Stimulated activated CD8-positive, alpha-beta memory T cell treated with anti-CD3 and anti-CD28 coated beads, Interleukin-15, amount 100 ng/mL, for 48 hours (primary cell): Measurements from ENCODE around the gene IGLL5.

Experiments used
- DNase-seq, 2 donors: peaks; one replicate each; pipeline ENCODE4 v3.0.0-alpha.2; 2020; ENCODE audit warnings: low read depth in 2 of 2

Gene IGLL5

DNA sequence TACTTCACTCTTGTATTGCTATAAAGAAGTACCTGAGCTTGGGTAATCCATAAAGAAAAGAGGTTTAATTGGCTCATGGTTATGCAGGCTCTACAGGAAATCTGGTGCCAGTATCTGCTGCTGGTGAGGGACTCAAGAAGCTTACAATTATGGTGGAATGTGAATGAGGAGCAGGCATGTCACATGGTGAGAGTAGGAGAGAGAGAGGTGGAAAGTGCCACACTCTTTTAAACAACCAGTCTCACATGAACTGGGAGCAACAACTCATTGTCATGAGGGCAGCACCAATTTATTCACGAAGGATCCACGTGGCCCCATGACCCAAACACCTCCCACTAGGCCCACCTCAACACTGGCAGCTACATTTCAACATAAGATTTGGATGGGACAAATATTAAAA is 24.6 kb upstream of the IGLL5 start:
- DNase-seq, result no peak

DNA sequence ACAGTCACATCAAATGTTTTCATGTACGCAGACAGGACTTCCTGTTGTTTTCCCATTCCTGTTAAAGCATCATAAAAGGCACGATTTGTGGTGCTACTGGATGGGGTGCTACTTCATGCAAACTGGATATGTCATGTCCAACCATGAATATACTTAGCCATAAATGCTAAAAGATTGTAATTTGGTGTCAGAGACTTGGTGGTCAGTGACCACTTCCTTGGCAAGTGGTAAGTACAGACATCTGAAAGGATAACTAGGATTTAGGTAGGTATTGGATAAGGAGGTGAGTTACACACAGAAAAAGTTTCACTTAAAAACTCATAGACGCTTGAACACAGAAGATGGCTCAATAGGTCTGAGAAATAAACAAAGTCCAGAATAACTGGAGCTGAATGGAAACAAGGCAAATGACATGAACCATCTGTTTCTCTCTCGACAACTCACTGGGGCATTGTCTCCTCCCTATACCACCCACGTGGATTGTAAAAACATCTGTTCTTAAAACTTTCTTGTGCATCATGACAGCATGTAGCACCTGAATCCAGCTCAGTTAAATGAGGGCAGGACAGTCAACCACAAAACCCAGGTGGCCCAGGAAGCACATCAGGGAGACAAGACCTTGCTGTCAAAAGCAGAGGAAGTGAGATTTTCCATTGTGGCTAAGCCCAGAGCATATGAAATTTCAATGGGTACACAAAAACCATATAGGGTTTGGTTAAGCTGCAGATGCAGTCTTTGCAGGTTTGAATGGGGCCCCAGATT is 22.1 kb upstream of the IGLL5 start:
- peak; percentile 27 to 40 for DNase-seq

DNA sequence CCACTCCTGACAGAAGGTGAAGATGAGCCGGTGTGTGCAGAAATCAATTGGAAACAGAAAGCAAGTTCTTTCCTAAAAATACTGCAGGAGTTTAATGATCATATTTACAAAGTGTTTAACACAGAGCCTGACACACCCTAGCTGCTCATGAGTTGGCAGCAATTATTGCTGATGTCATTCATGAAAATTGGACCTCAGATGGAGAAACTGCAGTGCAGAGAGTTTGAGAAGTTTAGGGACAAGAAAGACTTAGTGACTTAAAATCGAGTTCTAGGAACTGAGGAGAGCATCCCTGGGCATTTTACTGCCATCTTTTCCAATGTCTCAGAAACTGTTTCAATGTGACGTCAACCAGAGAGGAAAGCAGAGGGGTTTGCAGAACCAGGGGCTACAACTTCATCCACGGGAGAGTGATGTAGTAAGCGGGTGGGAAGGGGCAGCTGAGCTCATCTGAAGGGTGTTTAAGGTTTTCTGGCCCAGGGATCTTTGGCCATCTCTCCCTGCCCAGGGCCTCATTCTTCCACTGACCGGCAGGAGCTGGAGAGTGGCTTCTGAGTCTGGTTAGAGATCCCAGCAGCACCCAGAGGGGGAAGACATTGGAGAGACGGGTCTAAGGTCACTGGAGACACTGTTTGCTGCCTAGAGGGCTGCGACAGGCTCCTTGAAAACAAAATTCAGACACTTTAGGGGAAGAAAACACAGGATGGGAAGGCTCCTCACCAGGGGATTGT is 21.1 kb upstream of the IGLL5 start:
- DNase-seq, result no peak

DNA sequence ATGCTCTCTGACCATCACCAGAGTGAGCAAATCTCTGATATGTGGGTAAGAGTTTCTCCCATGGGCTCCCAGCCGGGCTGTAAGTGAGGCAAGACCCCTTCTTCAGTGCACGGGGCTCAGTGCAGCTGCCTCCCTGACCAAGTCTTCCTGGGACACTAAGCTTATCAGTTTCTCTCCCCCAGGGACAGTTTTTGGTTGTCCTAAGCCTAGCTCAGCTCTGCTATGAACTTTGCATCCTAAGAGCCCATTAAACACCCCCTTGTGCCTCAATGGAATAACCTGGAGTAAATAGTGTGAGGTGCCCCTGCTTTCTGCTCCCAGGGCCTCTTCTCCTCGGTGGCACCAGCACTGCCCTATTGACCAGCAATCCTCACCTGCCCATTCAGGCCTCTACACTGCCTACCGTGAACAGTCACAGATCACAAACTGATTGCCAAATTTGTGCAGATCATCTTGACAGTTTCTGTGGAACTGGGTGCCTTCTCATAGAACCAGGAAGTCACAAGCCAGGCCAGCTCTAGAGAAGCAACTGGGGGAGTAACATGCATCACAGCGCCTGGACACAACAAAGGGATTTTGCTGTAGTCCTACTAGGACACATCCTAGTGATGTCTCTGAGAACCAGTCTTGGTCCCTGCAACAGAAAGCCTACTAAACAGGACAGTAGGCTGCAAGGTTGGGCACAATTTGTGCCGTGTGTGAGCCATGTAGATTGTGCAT is 19.5 kb upstream of the IGLL5 start:
- no peak for DNase-seq

DNA sequence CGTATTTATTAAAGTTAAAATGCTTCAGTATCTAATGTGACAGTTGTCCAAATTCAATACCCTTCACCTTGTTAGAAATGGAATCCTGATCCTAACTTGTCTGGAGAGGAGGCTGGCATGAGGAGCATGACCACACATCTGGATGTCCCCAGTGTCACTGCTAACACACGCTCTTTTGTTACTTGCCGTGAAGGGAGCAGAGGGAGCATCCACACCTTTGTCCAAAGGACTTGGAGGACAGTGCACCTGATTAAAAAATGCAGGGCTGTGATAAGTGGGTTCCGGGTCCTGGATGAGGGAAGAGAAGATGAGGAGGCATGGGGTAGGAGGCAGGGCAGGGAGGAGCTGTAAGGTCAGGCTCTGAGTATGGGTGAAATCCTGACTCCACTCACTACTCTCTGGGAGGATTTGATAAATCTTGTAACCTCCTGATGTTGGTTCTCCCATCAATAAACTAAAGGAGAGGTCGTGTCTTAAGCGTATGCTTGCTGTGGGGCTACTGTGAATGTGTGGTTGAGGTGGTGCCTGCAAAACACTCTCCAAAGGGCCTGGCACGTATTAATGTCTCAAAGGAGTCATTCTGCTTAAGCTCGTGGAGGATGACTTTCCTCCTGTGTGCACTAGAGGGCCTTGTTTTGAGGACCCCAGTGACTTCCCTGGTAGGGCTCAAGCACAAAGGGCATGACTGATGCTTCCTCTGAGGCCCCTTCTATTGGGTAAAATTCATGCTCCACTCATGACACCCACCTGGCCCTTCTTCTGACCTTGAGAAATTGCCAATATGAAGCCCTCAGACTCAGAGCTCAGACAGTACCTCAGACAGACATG is 16.8 kb upstream of the IGLL5 start:
- no peak for DNase-seq

DNA sequence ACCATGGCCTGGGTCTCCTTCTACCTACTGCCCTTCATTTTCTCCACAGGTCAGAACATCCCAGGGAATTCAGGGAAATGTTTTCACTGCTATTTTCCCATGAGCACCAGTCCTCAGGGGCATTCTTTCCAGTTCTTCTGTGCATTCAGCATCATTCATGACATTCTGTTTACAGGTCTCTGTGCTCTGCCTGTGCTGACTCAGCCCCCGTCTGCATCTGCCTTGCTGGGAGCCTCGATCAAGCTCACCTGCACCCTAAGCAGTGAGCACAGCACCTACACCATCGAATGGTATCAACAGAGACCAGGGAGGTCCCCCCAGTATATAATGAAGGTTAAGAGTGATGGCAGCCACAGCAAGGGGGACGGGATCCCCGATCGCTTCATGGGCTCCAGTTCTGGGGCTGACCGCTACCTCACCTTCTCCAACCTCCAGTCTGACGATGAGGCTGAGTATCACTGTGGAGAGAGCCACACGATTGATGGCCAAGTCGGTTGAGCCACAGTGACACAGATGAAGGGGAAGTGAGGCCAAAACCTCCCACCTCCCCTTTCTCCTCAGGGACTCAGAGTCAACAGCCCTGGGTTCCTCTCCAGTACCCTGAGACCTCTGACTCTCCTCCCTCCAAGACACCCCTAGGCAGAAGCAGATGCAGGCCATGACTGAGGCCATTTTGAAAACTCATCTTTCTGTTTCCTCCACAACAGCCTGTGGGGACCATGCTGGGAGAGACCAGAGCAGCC is 15.9 kb upstream of the IGLL5 start:
- DNase-seq, result no peak

DNA sequence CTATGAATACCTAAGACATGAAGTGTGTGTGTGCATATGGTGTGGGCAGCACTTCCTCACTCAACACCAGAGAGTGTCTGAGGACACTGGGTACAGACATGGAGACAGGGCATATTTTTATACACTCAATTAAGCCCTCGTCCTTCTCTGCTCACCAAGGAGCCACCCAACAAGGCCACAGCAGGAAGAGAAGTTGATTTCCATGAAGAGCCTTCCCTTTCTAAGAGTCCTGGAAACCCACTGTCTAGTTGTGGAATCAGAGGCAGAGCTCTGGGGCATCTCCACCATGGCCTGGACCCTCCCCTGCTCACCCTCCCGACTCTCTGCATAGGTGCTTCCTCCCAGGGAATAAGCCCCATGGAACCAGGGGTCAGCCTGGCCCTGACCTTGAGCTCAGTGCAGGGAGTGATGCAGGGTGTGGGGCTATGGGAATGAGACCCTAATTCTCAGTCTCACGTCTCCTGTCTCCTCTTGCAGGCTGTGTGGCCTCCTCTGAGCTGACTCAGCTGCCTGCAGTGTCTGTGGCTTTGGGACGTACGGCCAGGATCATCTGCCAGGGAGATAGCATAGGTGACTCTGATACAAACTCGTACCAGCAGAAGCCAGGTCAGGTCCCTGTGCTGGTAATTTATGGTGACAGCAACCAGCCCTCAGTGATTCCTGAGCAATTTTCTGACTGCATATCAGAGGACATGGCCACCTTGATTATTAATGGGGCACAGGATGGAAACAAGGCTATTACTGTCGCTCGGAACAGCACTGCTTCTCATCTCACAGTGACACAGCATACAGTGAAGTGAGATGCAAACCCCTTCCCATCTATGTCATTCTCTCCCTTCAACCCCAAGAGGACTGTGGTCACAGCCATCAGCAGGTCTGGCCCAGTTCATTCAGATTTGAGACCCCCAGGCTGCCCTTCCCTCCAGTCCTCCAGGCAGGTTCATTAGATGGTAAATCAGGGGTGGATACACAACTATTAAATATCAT is 14.6 kb upstream of the IGLL5 start:
- no peak for DNase-seq

DNA sequence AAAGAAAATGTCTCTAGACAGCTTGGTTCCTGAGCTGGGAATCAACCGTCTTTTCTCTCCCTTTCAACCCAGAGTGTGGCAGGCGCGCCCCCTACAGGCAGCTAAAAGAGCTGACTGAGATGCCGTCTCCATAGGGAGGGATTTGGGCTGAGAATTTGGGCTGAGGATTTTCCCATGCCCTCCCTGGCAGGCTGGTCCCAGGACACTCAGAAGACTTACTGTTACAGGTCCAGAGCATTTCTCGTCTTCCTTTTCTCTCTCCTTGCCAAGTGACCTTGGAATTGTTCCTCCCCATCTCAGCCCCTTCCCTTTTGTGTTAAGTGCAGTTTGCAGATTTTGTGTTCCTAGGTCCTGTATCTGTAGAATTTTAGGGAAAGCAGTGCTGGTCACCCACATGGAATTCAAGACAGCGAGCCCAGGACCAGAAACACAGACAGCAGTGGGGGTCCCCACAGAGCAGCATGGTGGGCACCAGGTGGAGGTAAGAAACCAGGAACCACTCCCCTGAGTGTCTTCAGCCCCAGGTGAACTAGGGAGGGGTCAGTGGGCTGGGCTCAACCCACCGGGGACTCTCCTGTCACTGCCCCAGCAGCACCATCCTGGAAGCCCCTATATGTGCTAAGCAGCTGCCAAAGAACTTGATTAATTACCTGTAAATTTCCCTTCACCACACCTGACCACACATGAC is 9.9 kb upstream of the IGLL5 start:
- peak; percentile 30 to 43 for DNase-seq

DNA sequence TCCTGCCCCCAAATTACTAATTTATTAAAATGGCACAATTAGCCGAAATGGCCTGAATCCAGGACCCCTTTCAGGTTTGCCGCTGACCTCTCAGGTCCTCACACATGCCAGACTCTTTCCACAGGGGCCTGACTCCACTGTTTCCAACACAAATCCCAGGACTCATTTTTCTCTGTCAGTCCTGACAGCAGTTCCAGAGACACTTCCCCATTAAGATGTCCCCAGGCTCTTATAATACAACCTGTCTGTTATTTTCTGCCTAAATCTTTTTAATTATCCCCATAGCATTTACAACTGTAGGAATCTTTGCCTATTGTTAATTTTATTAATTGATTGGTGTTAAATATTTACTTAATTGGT is 9.4 kb upstream of the IGLL5 start:
- DNase-seq, result no peak

DNA sequence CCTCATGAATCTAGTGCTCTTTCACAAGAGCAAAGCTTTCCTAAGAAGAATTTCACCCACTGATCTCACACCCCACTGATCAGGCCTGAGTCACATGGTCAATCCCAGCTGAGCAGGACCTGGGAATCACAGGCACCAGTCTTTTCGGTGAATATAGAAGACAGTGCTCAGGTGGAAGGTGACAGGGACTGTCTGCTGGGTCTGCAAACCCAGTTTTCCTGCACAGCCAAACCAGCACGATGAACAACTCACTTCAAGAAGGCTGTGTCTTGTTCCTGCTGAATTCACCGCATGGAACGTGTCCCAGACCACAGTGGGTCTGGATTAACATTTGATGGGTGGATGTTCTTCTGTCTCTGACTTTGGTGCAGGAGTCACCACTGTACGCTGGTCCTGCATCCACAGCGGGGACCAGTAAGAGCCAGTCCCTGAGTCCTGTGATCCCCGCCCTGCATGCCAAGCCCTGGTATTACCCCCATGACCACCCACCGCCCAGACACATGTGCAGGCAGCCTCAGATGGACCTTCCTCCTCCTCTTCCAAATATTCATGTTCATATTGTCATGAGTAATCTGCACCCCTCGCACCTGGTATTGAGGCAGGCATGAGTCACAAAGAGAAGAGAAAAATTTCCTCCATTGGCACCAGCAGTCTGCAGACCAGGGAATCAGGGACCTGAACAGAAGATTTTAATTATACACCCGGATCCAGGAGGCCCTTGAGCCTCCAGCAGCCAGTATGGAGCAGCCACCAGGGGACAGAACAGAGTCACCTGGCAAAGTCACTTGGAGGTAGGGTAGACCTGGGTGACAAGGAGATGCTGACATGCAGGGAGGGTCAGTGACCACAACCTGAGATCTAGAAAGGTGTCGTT is 8.6 kb upstream of the IGLL5 start:
- no peak for DNase-seq

DNA sequence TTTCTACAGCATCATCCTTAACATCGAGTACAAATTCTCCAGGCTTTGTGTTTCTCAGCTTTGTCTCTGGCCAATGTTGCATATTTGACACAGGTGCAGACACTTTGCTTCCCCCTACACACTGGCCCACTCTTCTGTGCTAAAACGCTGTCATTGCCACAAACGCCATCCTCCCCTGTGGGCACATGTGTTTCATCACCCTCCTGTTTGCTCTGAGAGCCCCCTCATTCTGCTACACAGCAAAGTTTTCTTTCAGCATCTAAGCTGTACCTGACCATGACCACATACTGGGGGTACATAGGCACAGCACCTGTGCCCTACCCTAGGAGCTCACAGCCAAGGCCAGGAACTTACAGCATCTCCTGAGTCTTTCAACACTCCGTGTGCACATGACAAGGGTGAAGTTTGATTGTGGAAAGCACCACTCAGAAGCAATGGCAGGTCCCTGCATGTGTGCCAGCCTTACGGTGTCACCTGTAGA is 7.9 kb upstream of the IGLL5 start:
- DNase-seq, result no peak

DNA sequence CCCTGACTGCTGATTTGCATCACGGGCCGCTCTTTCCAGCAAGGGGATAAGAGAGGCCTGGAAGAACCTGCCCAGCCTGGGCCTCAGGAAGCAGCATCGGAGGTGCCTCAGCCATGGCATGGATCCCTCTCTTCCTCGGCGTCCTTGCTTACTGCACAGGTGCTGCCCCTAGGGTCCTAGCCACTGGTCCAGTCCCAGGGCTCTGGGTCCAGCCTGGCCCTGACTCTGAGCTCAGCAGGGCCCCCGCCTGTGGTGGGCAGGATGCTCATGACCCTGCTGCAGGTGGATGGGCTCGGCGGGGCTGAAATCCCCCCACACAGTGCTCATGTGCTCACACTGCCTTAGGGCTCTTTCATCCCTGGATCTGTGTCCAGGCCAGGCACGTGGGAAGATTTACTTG is 7.0 kb upstream of the IGLL5 start:
- no peak for DNase-seq

DNA sequence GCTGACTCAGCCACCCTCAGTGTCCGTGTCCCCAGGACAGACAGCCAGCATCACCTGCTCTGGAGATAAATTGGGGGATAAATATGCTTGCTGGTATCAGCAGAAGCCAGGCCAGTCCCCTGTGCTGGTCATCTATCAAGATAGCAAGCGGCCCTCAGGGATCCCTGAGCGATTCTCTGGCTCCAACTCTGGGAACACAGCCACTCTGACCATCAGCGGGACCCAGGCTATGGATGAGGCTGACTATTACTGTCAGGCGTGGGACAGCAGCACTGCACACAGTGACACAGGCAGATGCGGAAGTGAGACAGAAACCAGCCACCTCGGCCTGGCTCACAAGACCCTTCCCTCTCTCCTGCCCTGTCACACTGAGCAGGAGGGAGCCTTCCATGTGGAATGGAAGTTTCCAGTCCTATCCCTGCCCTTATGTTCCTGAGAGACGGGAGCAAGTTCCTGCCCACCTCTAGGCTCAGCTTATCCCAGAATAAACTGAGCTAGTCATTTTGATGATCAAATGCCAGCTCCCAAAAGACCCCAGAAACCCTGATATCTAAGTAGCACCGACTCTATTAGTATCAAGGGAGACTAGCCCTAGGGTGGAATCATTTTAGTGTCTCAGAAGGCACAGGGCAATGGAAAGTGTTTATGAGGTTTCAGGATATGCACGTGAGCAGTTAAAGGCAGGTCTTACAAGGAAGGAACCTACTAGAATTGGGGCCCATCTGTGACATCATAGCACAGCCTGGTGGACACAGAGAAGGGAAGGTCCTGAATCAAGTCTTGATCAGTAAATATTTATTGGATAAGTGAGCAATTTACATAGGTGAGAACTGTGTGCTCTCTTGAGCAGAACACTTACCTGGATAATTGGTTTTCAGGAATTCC is 6.3 kb upstream of the IGLL5 start:
- no peak for DNase-seq

DNA sequence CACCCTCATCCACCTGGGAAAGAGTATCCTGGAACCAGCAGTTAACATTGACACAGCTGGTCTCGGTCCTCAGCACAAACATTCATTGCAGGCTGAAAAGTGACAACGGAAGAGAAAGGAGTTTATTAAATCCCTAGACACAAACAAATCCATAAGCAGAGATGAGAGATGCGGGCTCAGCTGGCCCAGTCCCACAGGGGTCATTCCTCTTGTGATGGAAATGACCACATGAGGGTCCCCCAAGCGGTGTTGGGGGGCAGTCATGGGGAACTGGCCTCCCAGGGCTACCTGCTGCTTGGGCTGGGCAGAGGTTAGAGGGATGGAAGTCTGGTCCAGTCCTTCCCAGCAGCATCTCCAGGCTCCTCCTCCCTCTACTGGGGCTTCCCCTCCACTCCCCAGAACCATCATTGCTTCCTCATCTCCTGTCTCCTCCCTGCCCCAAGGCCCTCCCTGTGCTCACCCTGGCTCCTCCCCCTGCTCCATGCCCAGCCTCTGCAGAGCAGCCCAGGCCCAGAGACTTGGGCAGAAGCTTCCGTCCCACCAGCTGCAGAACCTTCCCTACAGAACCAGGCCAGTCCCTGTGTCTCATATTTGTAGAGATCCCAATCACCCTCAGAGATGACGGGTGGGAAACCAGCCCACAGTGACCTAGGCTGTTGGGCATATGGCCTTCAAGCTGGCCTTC is 5.4 kb upstream of the IGLL5 start:
- DNase-seq, result no peak

DNA sequence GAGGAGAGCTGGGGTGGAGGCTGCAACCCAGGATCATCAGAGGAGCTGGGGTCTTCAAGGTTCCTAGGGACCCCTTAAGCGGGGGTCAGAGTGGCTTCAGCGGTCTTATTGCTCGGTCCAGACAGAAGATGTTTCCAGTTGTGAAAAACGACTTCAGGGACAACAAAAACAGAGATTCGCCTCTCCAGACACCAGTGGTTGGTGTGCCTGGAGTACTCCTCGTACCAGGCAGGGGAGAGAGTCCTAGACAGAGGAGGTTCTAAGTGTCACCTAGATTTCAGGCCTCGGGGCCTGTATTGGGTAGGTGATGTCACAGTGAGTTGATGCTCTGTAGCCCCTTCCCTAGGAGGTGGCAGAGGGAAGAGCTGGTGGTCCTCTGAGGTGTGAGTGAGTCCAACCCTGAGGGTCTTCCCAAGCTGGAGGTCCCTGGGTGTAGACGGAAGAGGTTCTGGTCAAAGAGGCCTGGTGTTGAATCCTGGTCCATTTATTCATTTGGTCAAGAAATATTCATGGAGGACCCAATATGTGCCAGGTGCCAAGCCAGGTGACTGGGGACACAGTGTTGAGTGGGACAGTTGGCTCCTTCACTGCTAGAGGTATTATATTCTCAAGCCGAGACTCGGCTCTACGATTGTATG is 4.4 kb upstream of the IGLL5 start:
- DNase-seq, result no peak
